Measurements from ENCODE around the gene PPP4R4. TPM values are rescaled to one million over a fixed set of nuclear protein-coding genes. Genes with fewer than 3 reads are reported as not detected.

The PPP4R4 gene
- total RNA-seq, 1 experiment from 2014 or later, result 3.9 TPM

- Histone ChIP-seq H2BK120ac (ENCODE audit: low read depth, low read length, poor library complexity, severe bottlenecking) (no peak overlapping the region), H4K91ac (ENCODE audit: insufficient read length, low read depth, low read length) (no peak overlapping the region), H3K27ac (ENCODE audit: insufficient read length, low read depth, low read length) (no peak overlapping the region), H3K79me2 (ENCODE audit: insufficient read depth, low read length) (no peaks in the 10 kb centered on the region), H3K4me2 (ENCODE audit: insufficient read depth, insufficient read length, low read length) (no peak overlapping the region), H2AK5ac (ENCODE audit: insufficient read length, low read length) (no peak overlapping the region), H3K27me3 (ENCODE audit: insufficient read depth, low read length) (no peaks in the 10 kb centered on the region), H4K8ac (replicated peaks; ENCODE audit: insufficient read length, low read depth, low read length) (no peak overlapping the region), H2BK20ac (ENCODE audit: low read depth, low read length, poor library complexity, severe bottlenecking) (no peak overlapping the region), H2AFZ (ENCODE audit: low read length) (no peak overlapping the region), H3K4ac (ENCODE audit: low read depth, low read length) (no peak overlapping the region), H3K4me1 (ENCODE audit: insufficient read depth, low read length) (peaks cover 4% of the 10 kb centered on the region; the same call in 1 of the 2 replicates), H3K9me3 (ENCODE audit: control insufficient read depth, low read depth, low read length) (no peaks in the 10 kb centered on the region), H3T11ph (ENCODE audit: low read length) (no peak overlapping the region), H3K14ac (ENCODE audit: insufficient read depth, low read length) (no peak overlapping the region), H3K9ac (ENCODE audit: extremely low read depth, insufficient read length, low read length) (no peak overlapping the region), H3K23me2 (ENCODE audit: insufficient read length, low read depth, low read length, poor library complexity, severe bottlenecking) (peaks cover 2% of the 10 kb centered on the region), H4K20me1 (ENCODE audit: control insufficient read depth, insufficient read depth, insufficient read length) (no peaks in the 10 kb centered on the region), H2BK5ac (ENCODE audit: insufficient read length, low read length) (no peak overlapping the region), H4K5ac (ENCODE audit: insufficient read length, low read depth, low read length) (no peak overlapping the region), H3K79me1 (ENCODE audit: insufficient read depth, low read depth, low read length, poor library complexity, severe bottlenecking) (no peaks in the 10 kb centered on the region), H3K23ac (ENCODE audit: insufficient read length, low read depth, low read length) (no peak overlapping the region), H2BK15ac (ENCODE audit: low read depth, low read length) (no peak overlapping the region), H3K56ac (ENCODE audit: insufficient read length, low read depth, low read length) (no peak overlapping the region), H3K18ac (ENCODE audit: insufficient read length, low read depth, low read length) (no peak overlapping the region), H2BK12ac (ENCODE audit: insufficient read length, low read depth, low read length) (no peak overlapping the region)
- WGBS (ENCODE audit: extremely low coverage, insufficient read length, low lambda C conversion rate), result no CpG with 5 or more reads among the region's 1 CpG
- no peaks in the 10 kb centered on the region for H3K36me3 Mint-ChIP-seq (ENCODE audit: insufficient read depth in 1 of 3, low read depth in 3 of 3)
- no peak overlapping the region for H3K4me3 Mint-ChIP-seq
- H3K27ac Mint-ChIP-seq, result no peak overlapping the region
- no peak for TF ChIP-seq CTCF (conservative IDR thresholded peaks at IDR 0.05)
- DNase-seq, result no peak
- H3K27me3 Mint-ChIP-seq (ENCODE audit: low read depth), result no peaks in the 10 kb centered on the region; the same call in 1 of the 2 replicates
- H3K4me1 Mint-ChIP-seq, result peaks cover 25 to 31% of the 10 kb centered on the region in 2 experiments
- peaks cover 0 to 3% of the 10 kb centered on the region in 2 experiments; a peak in 1 of 5 replicates for H3K9me3 Mint-ChIP-seq
Measured at GRCh38 chr14:94142836-94143235, 31.3 kb upstream of the PPP4R4 start.
